Small intestine (tissue), 7 donors: Measurements from ENCODE around the gene MRPL39. TPM values are rescaled to one million over a fixed set of nuclear protein-coding genes. Genes with fewer than 3 reads are reported as not detected.

Experiments used
- DNase-seq, 2 donors: peaks; one replicate each; pipeline versions ENCODE4 v3.0.0 to v3.0.0-alpha.2; 2013
- FAIRE-seq: peaks from 2 replicates; lab custom pipeline; 2012; peaks lifted over from hg19 to GRCh38; lab: Jason Lieb, UNC
- H3K27ac ChIP-seq, 3 donors: one replicate each; pipeline ENCODE4 v1.5.1; 2013; ENCODE audit warnings: low read length in 2 of 3, mild to moderate bottlenecking in 2 of 3, control low read depth in 1 of 3, inconsistent platforms in 1 of 3, low read depth in 1 of 3, moderate library complexity in 1 of 3
- H3K27me3 ChIP-seq, 3 donors: one replicate each; pipeline ENCODE4 v1.6.1; 2013; ENCODE audit warnings: low read length in 3 of 3, inconsistent platforms in 1 of 3; ENCODE audit not compliant: control insufficient read depth in 3 of 3, insufficient read depth in 3 of 3
- H3K36me3 ChIP-seq, 3 donors: one replicate each; pipeline ENCODE4 v1.6.1; 2013; ENCODE audit warnings: low read length in 3 of 3, inconsistent platforms in 1 of 3, low read depth in 1 of 3, mild to moderate bottlenecking in 1 of 3, moderate library complexity in 1 of 3; ENCODE audit not compliant: control insufficient read depth in 3 of 3, insufficient read depth in 2 of 3
- H3K4me1 ChIP-seq, 3 donors: one replicate each; pipeline ENCODE4 v1.6.1; 2013; ENCODE audit warnings: low read length in 2 of 3, inconsistent platforms in 1 of 3, low read depth in 1 of 3, mild to moderate bottlenecking in 1 of 3, moderate library complexity in 1 of 3; ENCODE audit not compliant: control insufficient read depth in 3 of 3, insufficient read depth in 2 of 3
- H3K4me3 ChIP-seq, 3 donors: one replicate each; pipeline ENCODE4 v1.5.1; 2013; ENCODE audit warnings: low read length in 3 of 3, control low read depth in 1 of 3, inconsistent platforms in 1 of 3, low read depth in 1 of 3, mild to moderate bottlenecking in 1 of 3, moderate library complexity in 1 of 3
- H3K9me3 ChIP-seq, 2 donors: one replicate each; pipeline ENCODE4 v1.6.1; 2013; ENCODE audit warnings: low read depth in 1 of 2, low read length in 1 of 2; ENCODE audit not compliant: control insufficient read depth in 2 of 2, insufficient read depth in 1 of 2
- WGBS, 3 donors: extraction: QIAGEN DNeasy Blood & Tissue Kit; methylation state at CpG; one replicate each; pipeline ENCODE4 v1.1.7; 2013; 5-methylcytosine and 5-hydroxymethylcytosine counted together
- polyA plus RNA-seq, 4 donors: library from polyadenylated mRNA; stranded (reverse) in 3 of 4; unstranded in 1 of 4; fragments of 200-250 nt in 3 of 4; fragments of 120-200 nt in 1 of 4; gene quantifications; one replicate each; pipeline versions ENCODE4 v1.2.1 to v1.2.3, GENCODE V29; 2013
- donor health status: healthy with polysubstance abuse.
- donor health status: control.
- donor health status: control.
- donor health status: Bipolar disorder and iron deficiency.
- donor health status: healthy.

The MRPL39 gene
- polyA plus RNA-seq, 4 donors: 31.1 to 42.9 (median 31.2) TPM

DNA sequence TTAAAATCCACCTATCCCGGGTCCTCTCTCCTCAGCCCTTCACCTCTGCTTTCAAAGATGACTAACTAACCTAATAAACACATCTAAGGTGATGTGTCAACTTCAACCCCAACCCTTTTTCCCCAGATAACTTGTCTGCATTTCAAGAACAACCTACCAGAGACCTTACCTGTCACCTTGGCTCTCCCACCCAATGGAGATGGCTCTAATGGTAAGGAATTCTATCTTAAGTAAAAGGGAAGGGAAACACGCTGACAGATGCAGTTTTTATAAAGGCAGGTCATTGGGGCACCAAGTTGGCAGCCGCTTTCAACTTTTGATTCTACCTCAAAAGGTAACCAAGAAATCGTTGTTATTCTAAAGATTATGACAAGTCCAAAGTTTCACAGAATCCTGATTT is 37.6 kb downstream of the MRPL39 start:
- H3K27me3 ChIP-seq: no peaks in the 10 kb centered on the region
- H3K4me3 ChIP-seq: no peak overlapping the region
- H3K9me3 ChIP-seq: no peaks in the 10 kb centered on the region
- peaks cover 0 to 2% (median 0%) of the 10 kb centered on the region in 3 donors for H3K36me3 ChIP-seq
- no peak for DNase-seq
- 76 to 87% (median 79%) methylated on average over 4 of the region's 4 CpGs for WGBS, 3 donors
- no peak overlapping the region for H3K27ac ChIP-seq
- H3K4me1 ChIP-seq: no peaks in the 10 kb centered on the region
- FAIRE-seq: no peak

DNA sequence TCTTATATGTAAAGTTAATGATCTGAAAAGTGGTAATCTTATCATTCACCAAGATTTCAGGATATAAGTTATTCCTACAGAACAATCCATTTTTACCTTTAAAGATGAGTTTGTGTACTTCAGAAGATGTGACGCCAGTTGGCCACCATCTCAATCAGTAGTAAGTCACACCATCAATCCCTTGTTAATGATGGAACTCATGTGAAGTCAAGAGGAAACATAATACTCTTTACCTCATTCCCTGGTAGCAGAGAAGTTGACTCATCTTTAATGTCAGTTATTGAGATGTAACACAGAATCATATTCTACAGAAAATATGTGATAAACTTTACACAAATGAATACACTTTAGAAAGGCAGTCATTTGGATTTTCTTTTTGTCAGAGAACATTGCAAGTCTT is 38.2 kb downstream of the MRPL39 start:
- FAIRE-seq (no peak), DNase-seq (no peak)
- Histone ChIP-seq H3K36me3 (peaks cover 0 to 2% (median 0%) of the 10 kb centered on the region in 3 donors), H3K27me3 (no peaks in the 10 kb centered on the region), H3K27ac (no peak overlapping the region), H3K9me3 (no peaks in the 10 kb centered on the region), H3K4me1 (no peaks in the 10 kb centered on the region), H3K4me3 (no peak overlapping the region)
- 76 to 85% (median 81%) methylated on average over 1 of the region's 1 CpG for WGBS, 3 donors

DNA sequence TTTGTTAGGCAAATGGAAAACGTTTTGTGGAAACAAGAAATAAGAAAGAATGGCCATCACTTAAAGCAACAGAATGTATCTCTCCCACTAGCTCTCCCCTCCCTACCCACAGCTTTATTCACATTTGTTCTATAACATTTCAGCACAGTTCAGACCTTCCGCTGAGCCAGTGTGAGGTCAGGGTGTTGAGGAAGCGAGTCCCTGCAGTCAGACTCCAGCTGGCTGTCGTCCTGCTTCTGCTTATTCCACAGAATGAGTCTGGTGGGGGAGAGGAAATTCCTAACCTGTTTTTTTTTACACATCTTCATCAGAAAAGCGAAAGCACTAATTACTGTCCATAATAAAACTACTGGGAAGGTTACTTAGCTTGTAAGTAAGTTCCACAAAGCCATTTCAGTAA is 39.0 kb downstream of the MRPL39 start:
- Histone ChIP-seq H3K27me3 (no peaks in the 10 kb centered on the region), H3K4me1 (no peaks in the 10 kb centered on the region), H3K36me3 (peaks cover 0 to 2% (median 0%) of the 10 kb centered on the region in 3 donors), H3K9me3 (no peaks in the 10 kb centered on the region), H3K27ac (peak overlapping the region in 1 of 3 donors; percentile 0), H3K4me3 (no peak overlapping the region)
- FAIRE-seq: no peak
- no peak for DNase-seq
- 29 to 64% (median 59%) methylated on average over 5 of the region's 5 CpGs for whole genome bisulfite sequencing, 3 donors

DNA sequence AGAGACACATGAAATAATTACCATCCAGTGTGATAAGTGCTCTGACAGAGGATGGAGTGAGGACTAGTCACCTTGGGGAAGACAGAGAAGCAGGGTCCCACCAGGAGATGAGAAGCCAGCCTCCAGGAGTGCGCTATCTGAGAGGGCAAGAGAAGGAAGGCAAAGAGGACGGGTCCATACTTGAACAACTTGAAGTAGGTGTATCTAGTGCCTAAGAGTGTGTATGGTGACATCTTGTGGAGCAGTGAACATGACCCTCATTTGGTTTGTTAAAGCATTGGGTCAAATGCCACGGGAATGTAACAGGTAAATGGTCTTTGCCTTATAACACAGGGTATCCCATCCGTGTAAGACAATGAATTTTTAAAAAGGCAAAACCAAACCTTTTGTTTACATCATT is 39.8 kb downstream of the MRPL39 start:
- no peak overlapping the region for H3K4me3 ChIP-seq
- H3K9me3 ChIP-seq: no peaks in the 10 kb centered on the region
- no peaks in the 10 kb centered on the region for H3K4me1 ChIP-seq
- H3K27ac ChIP-seq: no peak overlapping the region
- DNase-seq: no peak
- FAIRE-seq: no peak
- WGBS, 3 donors: 76 to 91% (median 82%) methylated on average over 4 of the region's 4 CpGs
- peaks cover 0 to 2% (median 0%) of the 10 kb centered on the region in 3 donors for H3K36me3 ChIP-seq
- H3K27me3 ChIP-seq: no peaks in the 10 kb centered on the region

DNA sequence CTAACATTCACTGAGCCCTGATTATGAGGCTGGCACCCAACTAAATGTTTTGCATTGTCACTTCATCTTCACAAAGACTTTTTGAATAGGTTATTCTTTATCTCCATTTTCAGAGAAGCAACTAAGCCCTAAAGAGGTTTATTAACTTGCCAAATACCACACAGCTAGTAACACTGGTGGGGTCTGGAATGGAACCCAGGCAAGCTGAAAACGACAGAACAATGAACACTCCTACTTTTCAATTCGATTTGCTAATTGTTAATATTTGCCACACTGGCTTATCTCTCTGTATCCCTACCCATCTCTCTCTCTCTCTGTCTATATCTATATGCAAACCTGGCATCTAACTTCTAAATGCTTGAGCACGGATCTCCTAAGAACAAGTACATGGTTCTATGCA is 40.6 kb downstream of the MRPL39 start:
- no peak for DNase-seq
- no peaks in the 10 kb centered on the region for H3K4me1 ChIP-seq
- no peak for FAIRE-seq
- 69 to 86% (median 83%) methylated on average over 3 of the region's 3 CpGs for WGBS, 3 donors
- no peak overlapping the region for H3K4me3 ChIP-seq
- no peak overlapping the region for H3K27ac ChIP-seq
- peaks cover 0 to 2% (median 0%) of the 10 kb centered on the region in 3 donors for H3K36me3 ChIP-seq
- no peaks in the 10 kb centered on the region for H3K27me3 ChIP-seq
- no peaks in the 10 kb centered on the region for H3K9me3 ChIP-seq

DNA sequence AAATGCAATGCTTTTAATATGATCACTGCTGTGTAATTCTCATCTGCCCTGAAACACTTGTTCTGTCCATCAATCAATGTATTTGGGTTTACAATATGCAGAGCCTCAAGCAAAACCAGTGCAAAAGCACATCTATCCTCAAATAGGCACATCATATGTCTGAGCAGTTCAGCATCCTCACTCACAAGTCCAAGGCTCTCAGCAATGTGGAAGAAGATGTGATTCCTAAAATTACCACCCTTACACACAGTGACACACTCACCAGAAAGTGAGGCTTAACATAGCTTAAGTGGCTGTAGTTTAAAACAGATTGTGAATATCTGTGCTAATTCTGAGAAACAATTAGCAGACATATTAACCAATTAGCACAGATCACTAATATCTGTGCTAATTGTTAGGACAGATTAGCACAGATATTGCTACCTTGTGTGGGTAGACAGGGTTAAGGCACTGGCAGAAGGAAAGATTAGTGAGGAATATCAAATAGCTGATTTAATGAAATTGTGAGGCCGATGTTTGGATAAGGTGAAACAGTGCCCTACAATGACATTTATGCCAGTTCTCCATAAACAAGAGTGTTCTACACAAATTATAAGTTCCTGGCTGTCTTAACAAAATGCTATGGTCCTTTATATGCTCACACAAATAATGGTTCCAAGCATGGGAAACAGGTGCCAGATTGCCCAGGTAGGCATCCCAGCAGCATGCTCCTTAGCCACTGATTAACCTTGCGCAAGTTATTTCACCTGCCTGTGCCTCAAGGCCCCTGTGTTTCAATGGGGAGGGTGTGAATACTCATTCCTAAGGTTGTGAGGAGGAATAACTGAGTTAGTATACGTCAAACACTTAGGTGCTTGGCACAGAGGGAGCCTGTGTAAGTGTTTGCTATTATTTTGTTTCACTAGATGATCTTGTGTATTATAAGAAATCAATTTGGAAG is 41.7 kb downstream of the MRPL39 start:
- DNase-seq (no peak), FAIRE-seq (no peak)
- no peak overlapping the region for H3K27ac ChIP-seq
- H3K27me3 ChIP-seq: no peaks in the 10 kb centered on the region
- no peak overlapping the region for H3K4me3 ChIP-seq
- no peaks in the 10 kb centered on the region for H3K9me3 ChIP-seq
- peaks cover 0 to 1% (median under 1%) of the 10 kb centered on the region in 3 donors for H3K4me1 ChIP-seq
- 76 to 83% (median 81%) methylated on average over 3 of the region's 3 CpGs for WGBS, 3 donors
- H3K36me3 ChIP-seq: peaks cover 0 to 2% (median 0%) of the 10 kb centered on the region in 3 donors

DNA sequence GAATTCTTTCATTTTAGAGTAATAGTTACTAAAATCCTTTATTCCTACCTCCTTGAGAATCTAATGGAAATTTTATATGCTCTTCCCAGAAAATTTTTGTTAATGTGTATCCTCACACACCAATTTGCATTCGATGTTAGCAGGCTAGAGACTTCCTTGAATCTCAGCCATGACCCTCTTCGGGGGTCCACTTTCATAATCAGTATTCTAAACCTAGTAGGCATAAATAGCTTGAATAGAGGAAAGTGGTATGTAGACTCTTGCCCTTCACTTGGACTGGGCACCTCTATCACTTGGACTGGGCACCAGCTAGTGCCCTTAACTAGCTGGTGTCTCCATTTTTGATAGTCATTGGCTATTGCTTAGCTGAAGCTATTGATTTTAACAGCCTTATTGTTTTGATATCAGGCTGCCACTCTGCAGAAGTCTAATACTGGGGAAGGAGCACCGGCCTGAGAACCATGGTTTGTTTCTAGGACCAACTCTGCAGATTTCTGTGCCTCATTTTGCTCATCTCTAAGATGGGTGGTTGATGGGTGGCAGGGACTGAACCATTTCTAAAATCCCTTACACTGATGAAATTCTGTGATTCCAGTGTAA is 42.8 kb downstream of the MRPL39 start:
- no peak overlapping the region for H3K4me3 ChIP-seq
- H3K27ac ChIP-seq: no peak overlapping the region
- WGBS, 3 donors: 84 to 86% (median 85%) methylated on average over 3 of the region's 3 CpGs
- no peaks in the 10 kb centered on the region for H3K27me3 ChIP-seq
- peaks cover 0 to 2% (median 0%) of the 10 kb centered on the region in 3 donors for H3K36me3 ChIP-seq
- peaks cover 2 to 6% (median 5%) of the 10 kb centered on the region in 3 donors for H3K4me1 ChIP-seq
- FAIRE-seq (no peak), DNase-seq (no peak)
- H3K9me3 ChIP-seq: no peaks in the 10 kb centered on the region

DNA sequence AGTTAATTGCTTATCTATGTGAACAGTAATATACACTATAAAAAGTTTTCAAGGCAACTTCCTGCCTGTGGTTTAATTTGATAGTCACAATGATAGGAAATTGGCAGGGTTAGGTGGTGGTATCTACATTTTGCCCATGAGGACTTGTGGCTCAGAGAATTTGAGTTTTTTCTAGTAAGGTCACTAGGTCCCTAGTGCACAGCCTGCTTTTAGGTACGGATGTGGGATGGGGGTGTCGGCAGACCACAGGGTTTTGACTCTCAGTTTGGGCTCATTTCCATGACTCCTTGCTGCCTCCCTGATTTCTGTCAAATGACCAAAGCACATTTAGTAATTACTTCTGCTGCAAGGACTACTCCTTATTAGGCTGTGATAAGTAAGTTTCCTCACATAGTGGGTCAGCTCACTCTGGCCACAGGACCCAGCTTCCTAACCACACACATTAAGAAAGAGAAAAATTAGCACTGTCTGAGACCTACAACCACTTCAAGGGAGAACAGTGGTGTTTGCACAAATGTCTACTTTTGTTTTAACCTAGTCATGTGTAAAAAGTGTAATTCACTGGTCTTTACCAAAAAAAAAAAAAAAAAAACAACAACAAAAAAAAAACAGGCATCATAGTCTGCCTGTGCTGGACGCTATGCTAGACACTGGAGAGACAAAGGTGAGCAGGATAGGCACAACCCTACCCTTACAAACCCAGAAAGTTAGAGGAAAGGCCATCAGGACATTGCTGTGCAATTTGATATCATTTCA is 43.7 kb downstream of the MRPL39 start:
- Histone ChIP-seq H3K27me3 (no peaks in the 10 kb centered on the region), H3K4me1 (peaks cover 2 to 6% (median 5%) of the 10 kb centered on the region in 3 donors), H3K27ac (peak overlapping the region in 1 of 3 donors; percentile 59), H3K9me3 (no peaks in the 10 kb centered on the region), H3K36me3 (peaks cover 0 to 2% (median 0%) of the 10 kb centered on the region in 3 donors), H3K4me3 (no peak overlapping the region)
- FAIRE-seq (no peak), DNase-seq (peak in 1 of 2 donors; percentile 19)
- WGBS, 3 donors: 67 to 88% (median 80%) methylated on average over 3 of the region's 3 CpGs
